Natural killer cell treated with Interleukin-12 subunit alpha and Interleukin-12 subunit beta and Interleukin-15 and Interleukin-18, amount 100 ng/mL, for 72 hours (primary cell): ENCODE measurements around the gene LRP4. TPM values are rescaled to one million over a fixed set of nuclear protein-coding genes. Genes with fewer than 3 reads are reported as not detected.
"Not testable (repeated sequence)": the region's sequence is repeated elsewhere in the genome, so short reads cannot be mapped to it uniquely, and the experiment has no call there.

Source experiments
- ATAC-seq, 2 donors: fragments of 150-1000 bp; cut with Tn5 transposase in 1 of 2; sonication (Bioruptor Pico), chemical (Tn5 transposase) in 1 of 2; 2 replicates each; pipeline ENCODE4 v1.10.0; 2021
- DNase-seq: peaks from one replicate; pipeline ENCODE4 v3.0.0; 2022; ENCODE audit warnings: low spot score
- H3K27ac Mint-ChIP-seq, 2 donors: 1 replicate in 1 of 2; 2 replicates in 1 of 2; pipeline ENCODE4 v1.8.0; 2022; ENCODE audit warnings: mixed read lengths in 2 of 2, mild to moderate bottlenecking in 1 of 2, moderate library complexity in 1 of 2
- H3K27me3 Mint-ChIP-seq, 2 donors: 1 replicate in 1 of 2; 2 replicates in 1 of 2; pipeline ENCODE4 v1.8.0; 2022; ENCODE audit warnings: mixed read lengths in 2 of 2
- H3K36me3 Mint-ChIP-seq: one replicate; pipeline ENCODE4 v1.8.0; 2022; ENCODE audit warnings: mixed read lengths
- H3K4me1 Mint-ChIP-seq, 2 donors: 1 replicate in 1 of 2; 2 replicates in 1 of 2; pipeline ENCODE4 v1.8.0; 2022; ENCODE audit warnings: low read depth in 2 of 2, mixed read lengths in 2 of 2, mild to moderate bottlenecking in 1 of 2
- H3K4me3 Mint-ChIP-seq: one replicate; pipeline ENCODE4 v1.8.0; 2022; ENCODE audit warnings: mixed read lengths
- H3K9me3 Mint-ChIP-seq: 2 replicates; pipeline ENCODE4 v1.8.0; 2022; ENCODE audit warnings: mixed read lengths
- total RNA-seq, 2 donors: library from RNA; stranded (reverse); gene quantifications; one replicate each; pipeline ENCODE4 v1.2.3, GENCODE V29; 2022

The LRP4 gene
- total RNA-seq, 2 donors from 2014 or later: 0.90 to 2.6 TPM

GRCh38 chr11:46944356-46945075 is 26.2 kb upstream of the LRP4 start:
- Mint-ChIP-seq H3K36me3 (no peaks in the 10 kb centered on the region), H3K4me3 (no peak overlapping the region), H3K4me1 (peaks cover 5 to 8% of the 10 kb centered on the region in 2 donors), H3K27me3 (no peaks in the 10 kb centered on the region), H3K9me3 (no peaks in the 10 kb centered on the region), H3K27ac (no peak overlapping the region)
- ATAC-seq: peak in 1 of 2 donors; percentile 33
- no peak for DNase-seq

GRCh38 chr11:46942172-46942571 is 23.8 kb upstream of the LRP4 start:
- DNase-seq: no peak
- ATAC-seq: no peak
- no peak overlapping the region for H3K27ac Mint-ChIP-seq
- no peaks in the 10 kb centered on the region for H3K36me3 Mint-ChIP-seq
- no peaks in the 10 kb centered on the region for H3K27me3 Mint-ChIP-seq
- no peak overlapping the region for H3K4me3 Mint-ChIP-seq
- H3K9me3 Mint-ChIP-seq: no peaks in the 10 kb centered on the region
- H3K4me1 Mint-ChIP-seq: peaks cover 6 to 8% of the 10 kb centered on the region in 2 donors

DNA sequence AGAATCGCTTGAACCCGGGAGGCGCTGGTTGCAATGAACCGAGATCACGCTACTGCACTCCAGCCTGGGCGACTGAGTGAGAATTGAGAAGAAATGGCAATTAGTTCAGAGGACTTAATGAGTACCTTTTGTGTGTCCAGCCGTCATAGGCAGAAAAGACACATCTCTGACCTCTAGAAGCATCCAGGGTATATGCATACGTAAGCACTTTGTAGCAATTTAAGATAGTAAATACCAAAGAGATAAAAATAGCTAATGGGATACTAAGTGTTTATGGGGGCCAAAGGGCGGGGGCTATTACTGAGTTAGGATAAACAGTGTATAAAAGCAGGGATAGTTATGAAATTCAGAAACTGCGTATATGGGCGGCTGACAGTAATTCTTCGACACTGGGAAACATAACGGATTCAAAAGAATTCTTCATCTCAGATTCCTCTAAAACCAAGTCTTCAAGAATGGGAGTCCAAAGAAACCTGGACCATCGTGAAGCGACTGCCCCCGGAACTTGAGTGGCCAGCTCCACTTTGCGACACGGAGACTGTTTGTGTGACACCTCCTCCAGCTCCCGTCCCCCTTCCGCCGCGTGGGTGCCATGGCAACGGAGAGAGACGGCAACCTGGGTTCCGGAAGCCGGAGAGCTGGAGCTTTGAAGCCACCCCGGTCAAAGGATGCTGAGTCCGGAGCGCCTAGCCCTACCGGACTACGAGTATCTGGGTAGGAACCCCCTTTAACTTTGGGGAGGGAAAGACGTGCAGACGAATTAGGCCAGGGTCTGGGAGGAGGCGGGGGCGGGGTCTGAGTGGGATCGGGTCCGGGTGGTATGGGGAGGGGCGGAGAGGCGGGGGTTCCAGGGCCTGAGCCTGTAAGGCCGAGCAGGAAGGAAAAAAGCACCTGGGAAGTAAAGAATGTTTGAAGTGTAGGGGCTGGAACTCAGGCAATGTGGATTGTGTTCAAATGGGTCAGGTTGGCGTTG is 18.1 kb upstream of the LRP4 start, which contains the start of gene CSTPP1:
Gene CSTPP1 (plus strand): TSS at position 624 of the 973 bp plus-strand sequence. CDS start 45 bp downstream, at position 669.
- H3K36me3 Mint-ChIP-seq: no peaks in the 10 kb centered on the region
- DNase-seq (peak; percentile 95), ATAC-seq (peak; percentile 100)
- H3K9me3 Mint-ChIP-seq: no peaks in the 10 kb centered on the region
- H3K4me3 Mint-ChIP-seq: peak within 1 kb of the TSS; percentile 94
- H3K27me3 Mint-ChIP-seq: peaks cover 6 to 8% of the 10 kb centered on the region in 2 donors
- H3K27ac Mint-ChIP-seq: peak within 1 kb of the TSS; percentile 79 to 84
- peaks cover 14 to 19% of the 10 kb centered on the region in 2 donors for H3K4me1 Mint-ChIP-seq

GRCh38 chr11:46930089-46930488 is 11.7 kb upstream of the LRP4 start:
- H3K27ac Mint-ChIP-seq: no peak overlapping the region
- no peak for ATAC-seq
- H3K27me3 Mint-ChIP-seq: peaks cover 14 to 31% of the 10 kb centered on the region in 2 donors
- H3K36me3 Mint-ChIP-seq: no peaks in the 10 kb centered on the region
- H3K4me1 Mint-ChIP-seq: peaks cover 3 to 8% of the 10 kb centered on the region in 2 donors
- no peak for DNase-seq
- no peak overlapping the region for H3K4me3 Mint-ChIP-seq
- H3K9me3 Mint-ChIP-seq: no peaks in the 10 kb centered on the region

DNA sequence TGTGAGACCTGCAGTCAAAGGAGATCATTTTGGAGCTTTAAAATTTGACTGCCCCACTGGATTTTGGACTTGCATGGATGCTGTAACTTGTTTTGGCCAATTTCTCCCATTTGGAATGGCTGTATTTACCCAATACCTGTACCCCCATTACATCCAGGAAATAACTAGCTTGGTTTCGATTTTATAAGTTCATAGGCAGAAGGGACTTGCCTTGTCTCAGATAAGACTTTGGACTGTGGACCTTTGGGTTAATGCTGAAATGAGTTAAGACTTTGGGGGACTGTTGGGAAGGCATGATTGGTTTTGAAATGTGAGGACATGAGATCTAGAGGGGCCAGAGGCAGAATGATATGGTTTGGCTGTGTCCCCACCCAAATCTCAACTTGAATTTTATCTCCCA is 10.4 kb upstream of the LRP4 start:
- not testable (repeated sequence) for DNase-seq, H3K9me3 Mint-ChIP-seq, ATAC-seq, H3K27ac Mint-ChIP-seq, H3K4me1 Mint-ChIP-seq, H3K36me3 Mint-ChIP-seq, H3K4me3 Mint-ChIP-seq
- peaks cover 16 to 31% of the 10 kb centered on the region in 2 donors for H3K27me3 Mint-ChIP-seq

GRCh38 chr11:46927928-46928327 is 9.6 kb upstream of the LRP4 start:
- not testable (repeated sequence) for H3K36me3 Mint-ChIP-seq, H3K27ac Mint-ChIP-seq, H3K9me3 Mint-ChIP-seq, ATAC-seq, DNase-seq, H3K4me1 Mint-ChIP-seq, H3K4me3 Mint-ChIP-seq
- peaks cover 14 to 31% of the 10 kb centered on the region in 2 donors for H3K27me3 Mint-ChIP-seq

- Mint-ChIP-seq H3K4me1 (peaks cover 23 to 24% of the 10 kb centered on the region in 2 donors), H3K27me3 (peaks cover 31 to 34% of the 10 kb centered on the region in 2 donors), H3K9me3 (no peaks in the 10 kb centered on the region), H3K27ac (no peak overlapping the region), H3K36me3 (no peaks in the 10 kb centered on the region), H3K4me3 (no peak overlapping the region)
- DNase-seq (no peak), ATAC-seq (no peak)
Measured at GRCh38 chr11:46920755-46921154, 2.4 kb upstream of the LRP4 start.

DNA sequence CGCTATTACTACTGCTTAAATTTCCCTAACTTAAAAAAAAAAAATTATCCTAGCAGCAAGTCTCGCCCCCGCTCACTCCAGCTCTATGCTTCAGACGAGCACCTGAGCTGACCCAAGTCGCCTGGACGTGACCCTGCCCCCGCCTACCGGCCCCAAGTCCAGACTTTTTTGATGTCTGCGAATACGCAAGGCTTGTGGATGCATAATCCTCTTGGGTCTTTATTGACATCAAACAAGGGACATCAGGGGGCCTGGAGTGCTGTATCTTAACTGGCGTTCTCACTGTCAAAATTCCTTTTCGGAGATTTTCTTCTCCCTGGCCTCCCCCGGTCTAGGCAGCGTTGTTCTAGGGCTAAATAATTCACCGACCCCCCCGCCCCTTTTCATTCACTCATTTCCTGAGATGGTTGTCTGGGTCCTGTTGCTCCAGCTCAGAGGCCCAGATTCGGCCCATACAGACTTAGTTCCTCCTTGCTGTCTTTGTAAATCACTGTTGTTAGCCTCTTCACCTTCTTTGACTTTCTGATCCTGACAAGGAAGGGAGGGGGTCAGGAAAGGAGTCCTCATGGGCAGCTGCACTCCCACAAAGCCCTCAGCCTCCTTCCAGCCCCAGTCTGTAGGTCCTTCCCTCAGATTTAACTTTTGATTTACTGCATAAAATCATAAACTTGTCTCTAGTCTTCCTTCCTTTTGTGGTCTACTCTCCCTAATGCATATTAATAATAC is 601 bp upstream of the LRP4 start:
- H3K36me3 Mint-ChIP-seq: no peaks in the 10 kb centered on the region
- DNase-seq: no peak
- peaks cover 23 to 24% of the 10 kb centered on the region in 2 donors for H3K4me1 Mint-ChIP-seq
- H3K27me3 Mint-ChIP-seq: peaks cover 34 to 47% of the 10 kb centered on the region in 2 donors
- no peaks in the 10 kb centered on the region for H3K9me3 Mint-ChIP-seq
- peak overlapping the region; percentile 87 for H3K4me3 Mint-ChIP-seq
- peak overlapping the region in 1 of 2 donors; percentile 0 for H3K27ac Mint-ChIP-seq
- no peak for ATAC-seq

- H3K36me3 Mint-ChIP-seq: no peaks in the 10 kb centered on the region
- H3K4me3 Mint-ChIP-seq: peak overlapping the region; percentile 76
- H3K27ac Mint-ChIP-seq: no peak overlapping the region
- H3K9me3 Mint-ChIP-seq: no peaks in the 10 kb centered on the region
- peaks cover 23 to 24% of the 10 kb centered on the region in 2 donors for H3K4me1 Mint-ChIP-seq
- H3K27me3 Mint-ChIP-seq: peaks cover 43 to 59% of the 10 kb centered on the region in 2 donors
- ATAC-seq (no peak), DNase-seq (no peak)
Measured at GRCh38 chr11:46917762-46918082, 628 bp downstream of the LRP4 start.

- peak overlapping the region in 1 of 2 donors; percentile 75 for H3K27ac Mint-ChIP-seq
- peaks cover 45 to 60% of the 10 kb centered on the region in 2 donors for H3K27me3 Mint-ChIP-seq
- H3K9me3 Mint-ChIP-seq: no peaks in the 10 kb centered on the region
- H3K4me1 Mint-ChIP-seq: peaks cover 23 to 24% of the 10 kb centered on the region in 2 donors
- no peak for DNase-seq
- ATAC-seq: no peak
- peak overlapping the region; percentile 76 for H3K4me3 Mint-ChIP-seq
- H3K36me3 Mint-ChIP-seq: no peaks in the 10 kb centered on the region
Measured at GRCh38 chr11:46917109-46917761, 1.1 kb downstream of the LRP4 start.

GRCh38 chr11:46916286-46917108 is 1.9 kb downstream of the LRP4 start:
- Mint-ChIP-seq H3K27me3 (peaks cover 45 to 60% of the 10 kb centered on the region in 2 donors), H3K4me1 (peaks cover 23 to 24% of the 10 kb centered on the region in 2 donors), H3K27ac (peak overlapping the region in 1 of 2 donors; percentile 75), H3K4me3 (peak overlapping the region; percentile 76), H3K9me3 (no peaks in the 10 kb centered on the region), H3K36me3 (no peaks in the 10 kb centered on the region)
- ATAC-seq: peak in 1 of 2 donors; percentile 33
- DNase-seq: no peak

DNA sequence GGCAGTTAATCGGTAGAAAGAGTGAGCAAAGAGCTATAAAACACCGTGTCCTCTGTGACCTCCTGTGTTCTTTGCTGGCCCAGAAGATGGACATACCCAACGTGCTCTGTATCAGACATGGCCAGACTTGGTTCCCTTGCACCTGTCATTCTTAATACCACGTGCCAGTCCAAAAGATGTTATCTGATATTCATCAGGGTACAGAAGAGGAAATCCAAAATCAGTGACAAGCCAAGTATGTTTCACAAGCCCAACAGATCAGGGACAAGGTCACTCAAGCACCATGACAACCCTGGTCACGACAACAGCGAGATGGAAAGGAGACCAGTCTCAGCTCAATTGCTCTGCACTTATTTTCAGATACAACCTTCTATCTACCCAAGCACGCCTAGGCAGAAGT is 3.4 kb downstream of the LRP4 start:
- no peaks in the 10 kb centered on the region for H3K9me3 Mint-ChIP-seq
- no peaks in the 10 kb centered on the region for H3K36me3 Mint-ChIP-seq
- no peak overlapping the region for H3K27ac Mint-ChIP-seq
- H3K4me1 Mint-ChIP-seq: peaks cover 23% of the 10 kb centered on the region in 2 donors
- no peak for DNase-seq
- H3K27me3 Mint-ChIP-seq: peaks cover 49 to 61% of the 10 kb centered on the region in 2 donors
- H3K4me3 Mint-ChIP-seq: no peak overlapping the region
- no peak for ATAC-seq
